ENCODE measurements around the gene JAML. TPM values are rescaled to one million over a fixed set of nuclear protein-coding genes. Genes with fewer than 3 reads are reported as not detected.
"Not testable (repeated sequence)": the region's sequence is repeated elsewhere in the genome, so short reads cannot be mapped to it uniquely, and the experiment has no call there.

The JAML gene
- total RNA-seq, 3 donors from 2014 or later: 2.3 to 16.0 (median 15.7) TPM

DNA sequence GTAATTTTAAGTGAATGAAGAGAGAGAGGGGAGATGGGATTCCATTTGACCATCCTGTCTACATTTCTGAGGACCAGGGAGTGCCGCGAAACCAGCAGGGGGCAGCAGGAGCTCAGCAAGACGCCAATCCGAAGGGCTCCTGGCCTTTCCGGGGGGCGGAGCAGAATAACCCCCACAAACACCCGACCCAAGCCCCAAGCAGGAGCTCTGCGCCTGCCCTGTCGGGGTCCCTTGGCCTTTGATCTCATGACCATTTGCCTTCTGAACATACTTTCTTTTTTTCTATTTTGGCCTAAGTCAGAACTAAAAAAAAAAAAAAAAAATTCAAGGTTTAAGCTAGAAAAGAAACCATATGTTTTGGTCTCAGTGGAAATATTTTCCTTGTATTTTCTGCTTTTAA lies 26.4 kb downstream of the JAML start:
- no peak overlapping the region for H3K27ac ChIP-seq
- DNase-seq (ENCODE audit: low spot score in 2 of 2): peak; percentile 61 to 69
- H3K27me3 ChIP-seq: no peaks in the 10 kb centered on the region
- no peaks in the 10 kb centered on the region for H3K9me3 ChIP-seq
- peak; percentile 66 to 84 (median 78) for TF ChIP-seq CTCF (IDR thresholded peaks at IDR 0.05)
- TF ChIP-seq POLR2A (IDR thresholded peaks at IDR 0.05): no peak
- intact Hi-C loops (cut with DNase I; ENCODE audit: low total_unique reads): loop anchor here (5.0 kb wide), 1 partner anchor 61 kb away; no protein-coding TSS in a partner anchor
- H3K36me3 ChIP-seq: no peaks in the 10 kb centered on the region
- no peaks in the 10 kb centered on the region for H3K4me1 ChIP-seq
- peak overlapping the region in 2 of 3 donors; percentile 22 to 43 for H3K4me3 ChIP-seq

GRCh38 chr11:118194835-118195627 lies 29.8 kb downstream of the JAML start:
- Histone ChIP-seq H3K27me3 (no peaks in the 10 kb centered on the region), H3K4me1 (no peaks in the 10 kb centered on the region), H3K36me3 (no peaks in the 10 kb centered on the region), H3K4me3 (no peak overlapping the region), H3K27ac (peak overlapping the region in 1 of 2 donors; percentile 67), H3K9me3 (no peaks in the 10 kb centered on the region)
- intact Hi-C loops (cut with DNase I; ENCODE audit: low total_unique reads): loop anchor here (5.0 kb wide), 1 partner anchor 58 kb away; no protein-coding TSS in a partner anchor
- DNase-seq (ENCODE audit: low spot score in 2 of 2): peak; percentile 45 to 60
- no peak for TF ChIP-seq POLR2A (IDR thresholded peaks at IDR 0.05)
- TF ChIP-seq POLR2AphosphoS5 (IDR thresholded peaks at IDR 0.05): peak in 1 of 3 donors; percentile 43
- TF ChIP-seq CTCF (IDR thresholded peaks at IDR 0.05): no peak

GRCh38 chr11:118193910-118194566 lies 30.8 kb downstream of the JAML start:
- Histone ChIP-seq H3K27ac (no peak overlapping the region), H3K4me3 (no peak overlapping the region)
- DNase-seq (ENCODE audit: low spot score in 2 of 2): no peak

DNA sequence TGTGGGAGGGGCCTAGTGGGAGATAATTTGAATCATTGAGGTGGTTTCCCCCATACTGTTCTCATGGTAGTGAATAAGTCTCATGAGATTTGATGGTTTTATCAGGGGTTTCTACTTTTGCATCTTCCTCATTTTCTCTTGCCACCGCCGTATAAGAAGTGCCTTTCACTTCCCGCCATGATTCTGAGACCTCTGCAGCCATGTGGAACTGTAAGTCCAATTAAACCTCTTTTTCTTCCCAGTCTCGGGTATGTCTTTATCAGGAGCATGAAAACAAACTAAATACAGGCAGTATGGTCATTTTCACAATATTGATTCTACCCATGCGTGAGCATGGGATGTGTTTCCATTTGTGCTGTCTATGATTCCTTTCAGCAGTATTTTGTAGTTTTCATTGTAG lies 32.0 kb downstream of the JAML start:
- H3K9me3 ChIP-seq; DNase-seq (ENCODE audit: low spot score in 2 of 2); H3K4me3 ChIP-seq; intact Hi-C loops (cut with DNase I; ENCODE audit: low total_unique reads); H3K27me3 ChIP-seq; H3K4me1 ChIP-seq; H3K36me3 ChIP-seq; H3K27ac ChIP-seq: not testable (repeated sequence)

More at GRCh38 chr11:118193910-118194566, 30.8 kb downstream of the JAML start:
- no peak for TF ChIP-seq POLR2A (IDR thresholded peaks at IDR 0.05)
- TF ChIP-seq POLR2AphosphoS5 (IDR thresholded peaks at IDR 0.05): no peak
- no peak for TF ChIP-seq CTCF (IDR thresholded peaks at IDR 0.05)
- H3K36me3 ChIP-seq: no peaks in the 10 kb centered on the region
- intact Hi-C loops (cut with DNase I; ENCODE audit: low total_unique reads): no loop called here
- no peaks in the 10 kb centered on the region for H3K9me3 ChIP-seq
- no peaks in the 10 kb centered on the region for H3K27me3 ChIP-seq
- H3K4me1 ChIP-seq: no peaks in the 10 kb centered on the region

DNA sequence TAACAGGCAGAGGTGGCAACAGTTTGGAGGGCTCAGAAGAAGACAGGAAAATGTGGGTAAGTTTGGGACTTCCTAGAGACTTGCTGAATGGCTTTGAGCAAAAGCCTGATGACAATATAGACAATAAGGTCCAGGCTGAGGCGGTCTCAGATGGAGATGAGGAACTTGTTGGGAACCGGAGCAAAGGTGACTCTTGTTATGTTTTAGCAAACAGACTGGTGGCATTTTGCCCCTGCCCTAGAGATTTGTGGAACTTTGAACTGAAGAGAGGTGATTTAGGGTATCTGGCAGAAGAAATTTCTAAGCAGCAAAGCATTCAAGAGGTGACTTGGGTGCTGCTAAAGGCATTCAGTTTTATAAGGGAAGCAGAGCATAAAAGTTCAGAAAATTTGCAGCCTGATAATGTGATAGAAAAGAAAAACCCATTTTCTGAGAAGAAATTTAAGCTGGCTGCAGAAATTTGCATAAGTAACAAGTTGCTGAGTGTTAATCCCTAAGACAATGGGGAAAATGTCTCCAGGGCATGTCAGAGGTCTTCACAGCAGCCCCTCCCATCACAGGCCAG lies 33.8 kb downstream of the JAML start:
- intact Hi-C loops (cut with DNase I; ENCODE audit: low total_unique reads); H3K4me1 ChIP-seq; H3K27ac ChIP-seq; H3K4me3 ChIP-seq; H3K27me3 ChIP-seq; H3K9me3 ChIP-seq; H3K36me3 ChIP-seq; DNase-seq (ENCODE audit: low spot score in 2 of 2): not testable (repeated sequence)

Data from breast epithelium (tissue), 4 donors.